ENCODE data around the gene TCF3. TPM values are rescaled to one million over a fixed set of nuclear protein-coding genes. Genes with fewer than 3 reads are reported as not detected.

Gene TCF3
- total RNA-seq, 3 donors from 2014 or later, result 54.4 to 57.7 (median 57.4) TPM

GRCh38 chr19:1620502-1620901 lies 31.9 kb downstream of the TCF3 start:
- Histone ChIP-seq H3K36me3 (ENCODE audit: low read depth) (no peaks in the 10 kb centered on the region), H3K4me1 (ENCODE audit: low read depth) (no peaks in the 10 kb centered on the region), H3K4me3 (no peak overlapping the region), H3K9me3 (no peaks in the 10 kb centered on the region)
- TF ChIP-seq CTCF (IDR thresholded peaks at IDR 0.05), result no peak
- ATAC-seq (no peak), DNase-seq (no peak)
- intact Hi-C loops (cut with DNase I, micrococcal nuclease), result no loop called here

- H3K4me1 ChIP-seq (ENCODE audit: low read depth), result no peaks in the 10 kb centered on the region
- intact Hi-C loops (cut with DNase I, micrococcal nuclease), result no loop called here
- no peak for ATAC-seq
- no peak for DNase-seq
- no peaks in the 10 kb centered on the region for H3K36me3 ChIP-seq (ENCODE audit: low read depth)
- no peak overlapping the region for H3K4me3 ChIP-seq
- no peaks in the 10 kb centered on the region for H3K9me3 ChIP-seq
- no peak for TF ChIP-seq CTCF (IDR thresholded peaks at IDR 0.05)
Measured at GRCh38 chr19:1619703-1620102, 32.7 kb downstream of the TCF3 start.

GRCh38 chr19:1619094-1619439 lies 33.3 kb downstream of the TCF3 start:
- DNase-seq, result no peak
- ATAC-seq, result no peak
- H3K9me3 ChIP-seq, result no peaks in the 10 kb centered on the region
- H3K4me1 ChIP-seq (ENCODE audit: low read depth), result no peaks in the 10 kb centered on the region
- no peaks in the 10 kb centered on the region for H3K36me3 ChIP-seq (ENCODE audit: low read depth)
- no peak for TF ChIP-seq CTCF (IDR thresholded peaks at IDR 0.05)
- no peak overlapping the region for H3K4me3 ChIP-seq
- intact Hi-C loops (cut with DNase I, micrococcal nuclease), result no loop called here

GRCh38 chr19:1618157-1619093 lies 34.0 kb downstream of the TCF3 start:
- H3K36me3 ChIP-seq (ENCODE audit: low read depth), result no peaks in the 10 kb centered on the region
- no peaks in the 10 kb centered on the region for H3K4me1 ChIP-seq (ENCODE audit: low read depth)
- TF ChIP-seq CTCF (IDR thresholded peaks at IDR 0.05), result no peak
- ATAC-seq, result peak; percentile 82
- DNase-seq, result peak in 2 of 3 donors; percentile 61 to 66
- H3K9me3 ChIP-seq, result no peaks in the 10 kb centered on the region
- intact Hi-C loops (cut with DNase I, micrococcal nuclease), result no loop called here
- H3K4me3 ChIP-seq, result no peak overlapping the region

- no peak for DNase-seq
- no peak for ATAC-seq
- Histone ChIP-seq H3K36me3 (ENCODE audit: low read depth) (no peaks in the 10 kb centered on the region), H3K4me3 (no peak overlapping the region), H3K4me1 (ENCODE audit: low read depth) (no peaks in the 10 kb centered on the region), H3K9me3 (no peaks in the 10 kb centered on the region)
- intact Hi-C loops (cut with DNase I, micrococcal nuclease), result no loop called here
- TF ChIP-seq CTCF (IDR thresholded peaks at IDR 0.05), result no peak
Measured at GRCh38 chr19:1616875-1617274, 35.5 kb downstream of the TCF3 start.
